Parathyroid adenoma (tissue), 2 donors: ENCODE measurements around the gene TNFAIP8.

Experiments
- H2AFZ ChIP-seq: fragments of 300-600 bp; sonication (generic); one replicate; pipeline ENCODE4 v1.7.0; 2017; ENCODE audit warnings: antibody characterized with exemption, mild to moderate bottlenecking
- H3K27ac ChIP-seq: fragments of 300-600 bp; sonication (generic); one replicate; pipeline ENCODE4 v1.7.0; 2017
- H3K27me3 ChIP-seq: fragments of 300-600 bp; sonication (generic); one replicate; pipeline ENCODE4 v1.7.0; 2017; ENCODE audit warnings: low read length; ENCODE audit not compliant: control insufficient read depth, insufficient read depth
- H3K36me3 ChIP-seq: fragments of 300-600 bp; sonication (generic); one replicate; pipeline ENCODE4 v1.7.0; 2017; ENCODE audit warnings: low read length; ENCODE audit not compliant: control insufficient read depth, insufficient read depth
- H3K4me1 ChIP-seq: fragments of 300-600 bp; sonication (generic); one replicate; pipeline ENCODE4 v1.7.0; 2017; ENCODE audit warnings: control low read depth
- H3K4me2 ChIP-seq: fragments of 300-600 bp; sonication (generic); one replicate; pipeline ENCODE4 v1.7.0; 2017; ENCODE audit warnings: low read length
- H3K4me3 ChIP-seq: fragments of 300-600 bp; sonication (generic); one replicate; pipeline ENCODE4 v1.7.0; 2017; ENCODE audit warnings: low read depth, low read length
- H3K79me2 ChIP-seq: fragments of 300-600 bp; sonication (generic); one replicate; pipeline ENCODE4 v1.7.0; 2017; ENCODE audit warnings: control low read depth
- H3K9ac ChIP-seq: fragments of 300-600 bp; sonication (generic); one replicate; pipeline ENCODE4 v1.7.0; 2017; ENCODE audit warnings: mild to moderate bottlenecking
- H3K9me3 ChIP-seq: fragments of 300-600 bp; sonication (generic); one replicate; pipeline ENCODE4 v1.7.0; 2017; ENCODE audit warnings: low read length; ENCODE audit not compliant: control insufficient read depth
- CTCF ChIP-seq: fragments of 300-600 bp; sonication (generic); IDR thresholded peaks from one replicate; pipeline ENCODE4 v1.7.0; 2017; ENCODE audit warnings: antibody characterized with exemption, mild to moderate bottlenecking
- donor health status: primary hyperparathyroidism.

TNFAIP8 gene

GRCh38 chr5:119353686-119354366 is 2.0 kb upstream of the TNFAIP8 start:
- no peaks in the 10 kb centered on the region for H3K27me3 ChIP-seq
- H3K4me2 ChIP-seq, result no peak overlapping the region
- H3K4me3 ChIP-seq, result no peak overlapping the region
- TF ChIP-seq CTCF, result no peak
- no peak overlapping the region for H2AFZ ChIP-seq
- H3K36me3 ChIP-seq, result no peaks in the 10 kb centered on the region
- no peak overlapping the region for H3K27ac ChIP-seq
- H3K4me1 ChIP-seq, result peaks cover 3% of the 10 kb centered on the region
- H3K9me3 ChIP-seq, result no peaks in the 10 kb centered on the region
- no peaks in the 10 kb centered on the region for H3K79me2 ChIP-seq
- H3K9ac ChIP-seq, result no peak overlapping the region

DNA sequence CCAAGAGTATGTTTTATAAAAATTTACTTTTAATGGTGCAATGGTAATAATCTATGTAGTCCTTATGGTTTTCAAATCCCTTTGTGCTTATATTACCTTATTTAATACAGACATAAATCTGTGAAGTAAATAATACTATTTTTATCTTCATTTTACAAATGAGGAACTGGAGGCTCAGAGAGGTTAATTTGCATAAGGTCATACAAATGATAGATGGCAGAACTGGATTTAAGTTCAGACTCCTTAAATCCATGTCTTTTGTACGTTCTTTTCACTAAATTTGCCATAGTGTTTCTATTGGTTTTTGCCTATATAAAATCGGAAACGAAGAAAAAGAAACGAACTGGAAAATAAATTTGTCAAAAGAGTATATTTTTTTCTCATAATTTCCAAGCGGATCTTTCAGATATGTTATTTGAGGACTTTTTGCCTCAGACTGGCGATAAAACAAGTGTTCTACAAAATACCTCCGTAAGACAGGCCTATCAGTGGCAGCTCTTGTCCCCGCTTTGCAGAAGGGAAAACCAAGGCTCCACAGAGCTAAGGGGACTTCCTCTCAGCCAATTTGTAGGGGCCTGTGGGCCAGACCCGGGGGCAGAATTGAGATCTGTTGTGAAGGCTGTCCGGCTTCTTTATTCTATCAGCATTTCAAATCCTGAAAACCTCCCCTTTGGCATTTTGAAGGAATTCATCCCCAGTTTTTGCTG is 1.1 kb upstream of the TNFAIP8 start:
- Histone ChIP-seq H3K27me3 (no peaks in the 10 kb centered on the region), H3K9me3 (no peaks in the 10 kb centered on the region), H3K36me3 (no peaks in the 10 kb centered on the region), H3K9ac (no peak overlapping the region), H3K79me2 (no peaks in the 10 kb centered on the region), H3K27ac (no peak overlapping the region), H3K4me2 (no peak overlapping the region), H3K4me1 (peaks cover 3% of the 10 kb centered on the region), H3K4me3 (no peak overlapping the region), H2AFZ (no peak overlapping the region)
- no peak for TF ChIP-seq CTCF

DNA sequence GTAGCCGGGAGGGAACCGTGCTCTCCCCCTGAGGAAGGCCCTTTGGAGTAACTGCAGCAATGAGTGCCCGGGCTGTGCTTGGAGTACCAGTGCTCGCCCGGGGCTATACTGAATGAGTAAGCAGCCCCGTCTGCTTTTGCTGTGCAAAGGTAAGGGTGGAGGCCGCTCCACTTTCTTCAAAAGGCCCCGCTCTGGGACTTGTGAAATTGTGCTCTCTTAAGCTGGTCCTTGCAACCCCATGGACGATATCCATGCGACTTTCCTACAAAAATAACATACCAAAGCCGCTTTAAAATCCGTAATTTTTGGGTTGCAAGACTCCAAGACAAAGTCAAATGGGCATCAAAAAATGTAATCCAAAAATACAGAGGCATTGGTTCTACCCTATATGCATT is 578 bp upstream of the TNFAIP8 start:
- H3K27ac ChIP-seq, result no peak overlapping the region
- peak overlapping the region; percentile 86 for H2AFZ ChIP-seq
- H3K9ac ChIP-seq, result no peak overlapping the region
- H3K9me3 ChIP-seq, result no peaks in the 10 kb centered on the region
- no peaks in the 10 kb centered on the region for H3K79me2 ChIP-seq
- H3K4me2 ChIP-seq, result peak overlapping the region; percentile 67
- no peaks in the 10 kb centered on the region for H3K36me3 ChIP-seq
- no peaks in the 10 kb centered on the region for H3K27me3 ChIP-seq
- no peak for TF ChIP-seq CTCF
- H3K4me1 ChIP-seq, result peaks cover 3% of the 10 kb centered on the region
- H3K4me3 ChIP-seq, result peak overlapping the region; percentile 74

DNA sequence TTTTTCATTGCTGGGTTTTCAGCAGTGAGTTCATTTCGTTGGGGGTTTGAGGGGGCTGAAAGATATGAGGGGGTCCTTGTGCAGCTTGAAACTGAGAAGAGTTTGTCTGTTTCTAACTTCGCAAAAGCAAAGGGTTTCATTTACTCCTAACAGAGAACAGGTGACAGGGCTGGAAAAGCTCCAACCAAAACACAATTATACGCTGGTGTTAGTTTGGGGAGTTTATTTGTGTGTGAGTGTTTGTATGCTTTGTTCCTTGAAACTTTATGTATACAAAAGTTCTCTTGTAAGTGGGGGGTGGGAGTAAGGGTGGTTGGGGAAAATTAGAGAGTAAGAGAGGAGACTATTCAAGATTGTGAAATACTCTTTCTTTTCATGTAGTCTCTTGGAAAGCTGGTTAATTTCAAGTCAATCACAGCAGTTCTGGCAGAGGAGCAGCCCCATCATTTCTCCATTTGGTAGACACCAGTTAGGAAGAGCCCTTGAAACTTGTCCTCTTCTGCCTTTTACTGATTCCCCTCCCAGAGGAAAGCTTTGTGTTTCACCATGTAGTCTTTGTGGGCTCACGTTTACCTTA is 881 bp downstream of the TNFAIP8 start:
- TF ChIP-seq CTCF, result no peak
- Histone ChIP-seq H3K79me2 (no peaks in the 10 kb centered on the region), H3K9me3 (no peaks in the 10 kb centered on the region), H3K36me3 (no peaks in the 10 kb centered on the region), H3K4me2 (peak overlapping the region; percentile 67), H3K27me3 (no peaks in the 10 kb centered on the region), H3K4me3 (peak overlapping the region; percentile 74), H3K4me1 (peaks cover 3% of the 10 kb centered on the region), H2AFZ (peak overlapping the region; percentile 86), H3K27ac (no peak overlapping the region), H3K9ac (no peak overlapping the region)
